ENCODE data around the gene BTN1A1. TPM values are rescaled to one million over a fixed set of nuclear protein-coding genes. Genes with fewer than 3 reads are reported as not detected.

Gene BTN1A1
- total and polyA plus RNA-seq, 9 of the 15 experiments (the other 6 are each of a cell fraction or from before 2014, with no cell fraction given) = 0.01 to 0.15 (median 0.06) TPM; not detected in 4

GRCh38 chr6:26521600-26522391, 21.7 kb downstream of the BTN1A1 start (continued):
- TF ChIP-seq ZFX (CRISPR knock-in tag; IDR thresholded peaks at IDR 0.05) (peak; percentile 100), SMAD2 (IDR thresholded peaks at IDR 0.05; ENCODE audit: low read depth, low read length) (no peak), ZNF639 (CRISPR knock-in tag; conservative IDR thresholded peaks at IDR 0.05 in 1 of 2, IDR thresholded peaks at IDR 0.05 in 1 of 2) (peak in 1 of 2 experiments; percentile 86; a peak in 2 of 4 replicates), MCM3 (IDR thresholded peaks at IDR 0.05) (no peak), ZNF511 (CRISPR knock-in tag; IDR thresholded peaks at IDR 0.05) (peak; percentile 98), RHOXF2B (CRISPR knock-in tag; conservative IDR thresholded peaks at IDR 0.05) (0 out of 2 replicates have a peak, but pooled peaks have one; percentile 17), NR1H2 (CRISPR knock-in tag; IDR thresholded peaks at IDR 0.05) (peak; percentile 50; the same call in 1 of the 2 replicates), HMG20A (CRISPR knock-in tag; conservative IDR thresholded peaks at IDR 0.05) (no peak), TAF15 (IDR thresholded peaks at IDR 0.05; ENCODE audit: low read depth, low read length) (no peak), CEBPB (tag; IDR thresholded peaks at IDR 0.05) (no peak), SMARCC2 (IDR thresholded peaks at IDR 0.05; ENCODE audit: low read depth) (0 out of 2 replicates have a peak, but pooled peaks have one; percentile 17), CEBPG (CRISPR knock-in tag; IDR thresholded peaks at IDR 0.05) (0 out of 2 replicates have a peak, but pooled peaks have one; percentile 24), CEBPG (tag; conservative IDR thresholded peaks at IDR 0.05 in 1 of 2, IDR thresholded peaks at IDR 0.05 in 1 of 2) (no peak), FOXK1 (CRISPR knock-in tag; IDR thresholded peaks at IDR 0.05; ENCODE audit: borderline replicate concordance) (peak; percentile 85; the same call in 1 of the 2 replicates), ZNF263 (CRISPR knock-in tag; IDR thresholded peaks at IDR 0.05; ENCODE audit: borderline replicate concordance) (peak; percentile 78), CREBBP (IDR thresholded peaks at IDR 0.05; ENCODE audit: low read depth, low read length) (no peak), PREB (CRISPR knock-in tag; IDR thresholded peaks at IDR 0.05) (no peak), ZBTB26 (CRISPR knock-in tag; IDR thresholded peaks at IDR 0.05) (no peak; the same call in 1 of the 2 replicates), GTF2F1 (IDR thresholded peaks at IDR 0.05; ENCODE audit: low read depth, low read length) (no peak), FOXA1 (IDR thresholded peaks at IDR 0.05; ENCODE audit: borderline replicate concordance) (no peak), HNRNPK (IDR thresholded peaks at IDR 0.05; ENCODE audit: low read depth, low read length, poor library complexity, severe bottlenecking) (no peak), MEF2D (tag; conservative IDR thresholded peaks at IDR 0.05; ENCODE audit: low read depth) (no peak), NRF1 (conservative IDR thresholded peaks at IDR 0.05 in 1 of 2, IDR thresholded peaks at IDR 0.05 in 1 of 2) (peak; percentile 20 to 24; a peak in 3 of 4 replicates), POLR2G (IDR thresholded peaks at IDR 0.05; ENCODE audit: low read depth, low read length) (peak; percentile 98)
